K562 (cell line): ENCODE results near the gene FRRS1L. TPM values are rescaled to one million over a fixed set of nuclear protein-coding genes. Genes with fewer than 3 reads are reported as not detected.

Source experiments
- ARID2 ChIP-seq: fragments of 450-650 bp; IDR thresholded peaks from 2 replicates; pipeline ENCODE4 v1.6.1; 2017; ENCODE audit warnings: antibody characterized with exemption, mild to moderate bottlenecking
- ATF1 ChIP-seq, 2 experiments: fragments of 450-650 bp in 1 of 2; IDR thresholded peaks; 2 replicates each; pipeline ENCODE4 v1.6.1; 2016; ENCODE audit warnings: missing compliant biosample characterization in 1 of 2, missing genetic modification characterization in 1 of 2
- CCNT2 ChIP-seq: IDR thresholded peaks from 2 replicates; pipeline ENCODE4 v1.6.1; 2011; ENCODE audit warnings: borderline replicate concordance, low read depth, mild to moderate bottlenecking, moderate library complexity, mixed read lengths, low read length; ENCODE audit not compliant: insufficient read length; ENCODE audit errors: extremely low read depth
- CHD4 ChIP-seq: fragments of 200-600 bp; sonication (generic); IDR thresholded peaks from 3 replicates; pipeline ENCODE4 v1.6.1; 2012; ENCODE audit warnings: low read depth, mild to moderate bottlenecking, mixed read lengths, low read length, inconsistent platforms; ENCODE audit not compliant: insufficient read depth, insufficient replicate concordance, poor library complexity, severe bottlenecking
- EHMT2 ChIP-seq: fragments of 450-650 bp; IDR thresholded peaks from 2 replicates; pipeline ENCODE4 v1.6.1; 2018; ENCODE audit warnings: antibody characterized with exemption
- HIVEP1 ChIP-seq: fragments of 250-450 bp; sonication (Bioruptor Pico); IDR thresholded peaks from 2 replicates; pipeline ENCODE4 v1.4.0; 2020; ENCODE audit warnings: mild to moderate bottlenecking
- MAFF ChIP-seq: IDR thresholded peaks from 2 replicates; pipeline ENCODE4 v1.6.1; 2012; ENCODE audit warnings: low read length, improper control_type of control experiment
- MGA ChIP-seq: fragments of 450-650 bp; IDR thresholded peaks from 2 replicates; pipeline ENCODE4 v1.6.1; 2016; ENCODE audit warnings: mild to moderate bottlenecking, moderate library complexity
- RAD21 ChIP-seq, 2 experiments: fragments of 250-450 bp in 1 of 2; fragments of 450-650 bp in 1 of 2; sonication (Bioruptor Pico) in 1 of 2; formaldehyde crosslinking in 1 of 2; IDR thresholded peaks in 1 of 2; conservative IDR thresholded peaks in 1 of 2; 2 replicates each; pipeline versions ENCODE4 v1.4.0 to v1.8.0; 2020 to 2022; ENCODE audit warnings: mild to moderate bottlenecking in 2 of 2, moderate library complexity in 1 of 2
- ZNF696 ChIP-seq: fragments of 250-450 bp; sonication (Bioruptor Pico); conservative IDR thresholded peaks from 2 replicates; pipeline ENCODE4 v1.4.0; 2020; ENCODE audit warnings: mild to moderate bottlenecking, moderate library complexity
- polyA plus RNA-seq, 8 experiments: library from polyadenylated mRNA; depleted of rRNA in 4 of 8; stranded (reverse) in 5 of 8; unstranded in 3 of 8; fragments of >200 nt; fragmentation: Nextera tagmentation in 2 of 8; fragmentation: Illumina TruSeq in 1 of 8; extraction: Ambion mirVana in 2 of 8; extraction: Trizol in 1 of 8; gene quantifications; 2 replicates each; pipeline versions ENCODE4 v1.2.1 to v1.2.3, GENCODE V29; 2011 to 2014; ENCODE audit warnings: inconsistent platforms in 1 of 8, missing spikeins in 1 of 8
- total RNA-seq, 7 experiments: library from RNA; depleted of rRNA in 6 of 7; stranded (reverse); fragments of >200 nt in 6 of 7; fragmentation: Illumina TruSeq in 2 of 7; extraction: Trizol in 2 of 7; gene quantifications; 2 replicates each; pipeline versions ENCODE4 v1.2.1 to v1.2.3, GENCODE V29; 2011 to 2021; ENCODE audit warnings: low replicate concordance in 1 of 7
- TF ChIP-seq, protein P1 (sequence below): sonication (generic); formaldehyde crosslinking; IDR thresholded peaks from 2 replicates; pipeline ENCODE4 v1.8.0; 2022; ENCODE audit warnings: mild to moderate bottlenecking, missing genetic modification reagents

Gene FRRS1L
- total and polyA plus RNA-seq, 9 of the 15 experiments (the other 6 are each of a cell fraction or from before 2014, with no cell fraction given): under 0.01 to 0.04 (median 0.03) TPM; not detected in 5

DNA sequence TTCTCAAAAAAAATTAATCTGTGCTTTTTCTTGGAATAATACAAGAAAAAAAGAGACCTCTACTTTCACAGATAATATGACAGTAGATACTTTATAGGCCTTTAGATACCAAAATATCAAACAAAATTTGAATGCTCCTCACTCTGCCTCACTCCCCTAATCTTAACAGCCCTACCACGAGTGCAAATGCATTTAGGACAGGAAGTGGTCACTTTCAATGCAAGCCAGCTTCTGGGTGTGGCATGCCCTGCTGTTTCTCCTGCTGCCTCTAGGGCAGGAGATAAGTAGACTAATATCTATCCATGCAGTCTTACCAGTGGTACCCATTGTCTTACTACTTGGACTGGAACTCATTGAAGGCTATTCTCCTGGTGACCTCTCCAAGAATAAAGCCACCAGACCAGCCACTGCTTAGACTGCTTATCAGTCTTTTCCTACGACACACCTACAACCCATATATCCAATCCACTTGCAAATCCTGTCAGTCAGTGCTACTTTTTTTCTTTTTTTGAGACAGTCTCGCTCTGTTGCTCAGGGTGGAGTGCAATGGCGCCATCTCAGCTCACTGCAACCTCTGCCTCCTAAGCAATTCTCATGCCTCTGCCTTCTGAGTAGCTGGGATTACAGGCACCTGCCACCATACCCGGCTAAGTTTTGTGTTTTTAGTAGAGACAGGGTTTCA, 23.0 kb downstream of the FRRS1L start (continued):
- TF ChIP-seq ATF1 (CRISPR knock-in tag; IDR thresholded peaks at IDR 0.05): no peak
- TF ChIP-seq ATF1 (tag; IDR thresholded peaks at IDR 0.05): peak; percentile 58
- no peak for TF ChIP-seq CCNT2
- TF ChIP-seq MGA: 0 out of 2 replicates have a peak, but pooled peaks have one; percentile 30
- TF ChIP-seq MAFF: no peak
- peak; percentile 77 for TF ChIP-seq EHMT2
- no peak for TF ChIP-seq CHD4
- no peak for TF ChIP-seq ARID2
- TF ChIP-seq, protein P1, sequence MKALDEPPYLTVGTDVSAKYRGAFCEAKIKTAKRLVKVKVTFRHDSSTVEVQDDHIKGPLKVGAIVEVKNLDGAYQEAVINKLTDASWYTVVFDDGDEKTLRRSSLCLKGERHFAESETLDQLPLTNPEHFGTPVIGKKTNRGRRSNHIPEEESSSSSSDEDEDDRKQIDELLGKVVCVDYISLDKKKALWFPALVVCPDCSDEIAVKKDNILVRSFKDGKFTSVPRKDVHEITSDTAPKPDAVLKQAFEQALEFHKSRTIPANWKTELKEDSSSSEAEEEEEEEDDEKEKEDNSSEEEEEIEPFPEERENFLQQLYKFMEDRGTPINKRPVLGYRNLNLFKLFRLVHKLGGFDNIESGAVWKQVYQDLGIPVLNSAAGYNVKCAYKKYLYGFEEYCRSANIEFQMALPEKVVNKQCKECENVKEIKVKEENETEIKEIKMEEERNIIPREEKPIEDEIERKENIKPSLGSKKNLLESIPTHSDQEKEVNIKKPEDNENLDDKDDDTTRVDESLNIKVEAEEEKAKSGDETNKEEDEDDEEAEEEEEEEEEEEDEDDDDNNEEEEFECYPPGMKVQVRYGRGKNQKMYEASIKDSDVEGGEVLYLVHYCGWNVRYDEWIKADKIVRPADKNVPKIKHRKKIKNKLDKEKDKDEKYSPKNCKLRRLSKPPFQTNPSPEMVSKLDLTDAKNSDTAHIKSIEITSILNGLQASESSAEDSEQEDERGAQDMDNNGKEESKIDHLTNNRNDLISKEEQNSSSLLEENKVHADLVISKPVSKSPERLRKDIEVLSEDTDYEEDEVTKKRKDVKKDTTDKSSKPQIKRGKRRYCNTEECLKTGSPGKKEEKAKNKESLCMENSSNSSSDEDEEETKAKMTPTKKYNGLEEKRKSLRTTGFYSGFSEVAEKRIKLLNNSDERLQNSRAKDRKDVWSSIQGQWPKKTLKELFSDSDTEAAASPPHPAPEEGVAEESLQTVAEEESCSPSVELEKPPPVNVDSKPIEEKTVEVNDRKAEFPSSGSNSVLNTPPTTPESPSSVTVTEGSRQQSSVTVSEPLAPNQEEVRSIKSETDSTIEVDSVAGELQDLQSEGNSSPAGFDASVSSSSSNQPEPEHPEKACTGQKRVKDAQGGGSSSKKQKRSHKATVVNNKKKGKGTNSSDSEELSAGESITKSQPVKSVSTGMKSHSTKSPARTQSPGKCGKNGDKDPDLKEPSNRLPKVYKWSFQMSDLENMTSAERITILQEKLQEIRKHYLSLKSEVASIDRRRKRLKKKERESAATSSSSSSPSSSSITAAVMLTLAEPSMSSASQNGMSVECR (CRISPR knock-in tag): no peak
- TF ChIP-seq HIVEP1: no peak
- no peak for TF ChIP-seq ZNF696 (CRISPR knock-in tag)
- peak; percentile 39 to 41; a peak in 3 of 4 replicates for TF ChIP-seq RAD21 (CRISPR knock-in tag; conservative IDR thresholded peaks at IDR 0.05 in 1 of 2, IDR thresholded peaks at IDR 0.05 in 1 of 2)
